Neural cell (in vitro differentiated cells): Measurements from ENCODE around the gene KIAA0513.

Experiments used
- CTCF ChIP-seq: fragments of 450-650 bp; IDR thresholded peaks from 2 replicates; pipeline ENCODE4 v1.5.1; 2014; ENCODE audit warnings: antibody characterized with exemption, mild to moderate bottlenecking, moderate library complexity; ENCODE audit not compliant: poor library complexity, severe bottlenecking
- EP300 ChIP-seq: fragments of 450-650 bp; conservative IDR thresholded peaks from 2 replicates; pipeline ENCODE4 v1.6.1; 2014; ENCODE audit warnings: antibody characterized with exemption, mild to moderate bottlenecking, moderate library complexity; ENCODE audit not compliant: poor library complexity, severe bottlenecking
- EZH2 ChIP-seq: fragments of 200-600, 300-800 bp; shearing (Covaris generic), sonication (generic); IDR thresholded peaks from 2 replicates; pipeline ENCODE4 v1.6.1; 2014; ENCODE audit warnings: antibody characterized with exemption, low read length, borderline replicate concordance, mild to moderate bottlenecking; ENCODE audit not compliant: insufficient read depth, poor library complexity, severe bottlenecking
- POLR2AphosphoS5 ChIP-seq: IDR thresholded peaks from 2 replicates; pipeline ENCODE4 v1.6.1; 2012
- RAD21 ChIP-seq: fragments of 450-650 bp; conservative IDR thresholded peaks from 2 replicates; pipeline ENCODE4 v1.6.1; 2014; ENCODE audit warnings: antibody characterized with exemption, mild to moderate bottlenecking, moderate library complexity
- REST ChIP-seq: IDR thresholded peaks from 2 replicates; pipeline ENCODE4 v1.6.1; 2012; ENCODE audit warnings: borderline replicate concordance
- TAF1 ChIP-seq: IDR thresholded peaks from 2 replicates; pipeline ENCODE4 v1.6.1; 2012; ENCODE audit warnings: low read depth

- TF ChIP-seq REST (no peak), CTCF (no peak), EP300 (no peak), EZH2 (no peak), RAD21 (no peak), POLR2AphosphoS5 (no peak), TAF1 (no peak)
These were observed 79.5 kb downstream of the KIAA0513 start for GRCh38 chr16:85107083-85107482.
